ENCODE measurements around the gene ZFPM1. TPM values are rescaled to one million over a fixed set of nuclear protein-coding genes. Genes with fewer than 3 reads are reported as not detected.

The ZFPM1 gene
- total RNA-seq, 1 donor from 2014 or later: 35.0 TPM

DNA sequence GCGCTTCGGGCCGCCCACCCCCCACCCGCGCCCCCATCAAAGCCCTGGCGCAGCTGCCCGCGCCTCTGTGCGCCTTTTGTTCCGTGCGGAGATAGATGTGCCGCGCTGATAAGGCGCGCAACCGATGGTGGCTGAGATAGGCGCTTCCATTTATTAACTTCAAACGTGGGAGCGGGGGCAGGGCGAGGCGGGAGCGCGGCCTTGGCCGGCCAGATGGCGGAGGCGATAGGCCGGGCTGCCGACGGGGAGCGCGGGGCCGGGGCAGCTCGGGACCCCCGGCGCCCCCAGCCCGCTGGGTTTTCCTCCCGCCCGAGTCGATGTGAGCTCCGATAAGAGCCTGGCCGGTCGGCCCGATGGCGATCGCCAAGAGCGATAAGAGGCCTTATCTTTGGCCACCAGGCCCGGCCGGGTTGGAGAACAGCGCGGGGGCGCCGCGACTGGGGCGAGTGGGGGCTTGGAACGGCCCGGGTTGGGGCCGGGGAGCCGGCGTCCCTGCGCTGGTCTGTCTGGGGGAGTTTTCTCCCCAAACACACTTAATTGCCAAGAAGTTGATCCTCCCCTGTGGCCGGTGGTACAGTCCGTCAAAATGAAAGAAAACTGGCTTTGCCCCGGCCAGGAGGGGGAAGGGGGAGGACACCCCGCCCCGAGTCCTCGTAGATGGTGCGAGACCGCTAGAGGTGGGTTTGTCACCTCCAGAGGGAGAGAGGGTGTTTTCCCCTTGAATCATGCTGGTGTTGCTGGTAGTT, 2.7 kb downstream of the ZFPM1 start:
- Mint-ChIP-seq H3K27me3 (no peaks in the 10 kb centered on the region), H3K4me3 (peak overlapping the region; percentile 88), H3K4me1 (peaks cover 58% of the 10 kb centered on the region), H3K9me3 (no peaks in the 10 kb centered on the region), H3K36me3 (ENCODE audit: low read depth) (peaks cover 3% of the 10 kb centered on the region), H3K27ac (peak overlapping the region; percentile 97)
- POLR2A ChIA-PET: interaction anchor here (1.0 to 4.9 kb wide), 6 partner anchors 10 to 78 kb away, joined by 3 to 29 read pairs (median 4); no protein-coding TSS in a partner anchor
- ATAC-seq (ENCODE audit: low read depth) (peak; percentile 33), DNase-seq (peak; percentile 69)
- TF ChIP-seq CTCF (IDR thresholded peaks at IDR 0.05): no peak
- CTCF ChIA-PET: interaction anchor here (0.5 to 0.9 kb wide), 2 partner anchors 16 to 24 kb away, joined by 3 read pairs; no protein-coding TSS in a partner anchor
- intact Hi-C loops (cut with micrococcal nuclease): loop anchor here (1.0 to 10.0 kb wide), 8 partner anchors 115 to 1067 kb away; partner anchors contain the start of genes CDH15, CYBA, SNAI3 and ZC3H18

- TF ChIP-seq CTCF (IDR thresholded peaks at IDR 0.05): no peak
- peak; percentile 63 for DNase-seq
- Mint-ChIP-seq H3K9me3 (no peaks in the 10 kb centered on the region), H3K4me3 (peak overlapping the region; percentile 88), H3K36me3 (ENCODE audit: low read depth) (peaks cover 3% of the 10 kb centered on the region), H3K4me1 (peaks cover 55% of the 10 kb centered on the region), H3K27me3 (no peaks in the 10 kb centered on the region), H3K27ac (peak overlapping the region; percentile 97)
- peak; percentile 13 for ATAC-seq (ENCODE audit: low read depth)
- ChIA-PET POLR2A (interaction anchor here (0.6 to 4.9 kb wide), 18 partner anchors 8 to 677 kb away, joined by 3 to 29 read pairs (median 4); partner anchors contain the start of gene ZC3H18), CTCF (interaction anchor here (0.5 to 0.6 kb wide), 2 partner anchors 10 to 17 kb away, joined by 3 read pairs; no protein-coding TSS in a partner anchor)
- intact Hi-C loops (cut with micrococcal nuclease): loop anchor here (1.0 to 10.0 kb wide), 10 partner anchors 10 to 1068 kb away; partner anchors contain the start of genes CDH15, CYBA, SNAI3 and ZC3H18
Observed at GRCh38 chr16:88456356-88457292, 3.5 kb downstream of the ZFPM1 start.

- Mint-ChIP-seq H3K27ac (no peak overlapping the region), H3K4me1 (peaks cover 60% of the 10 kb centered on the region), H3K4me3 (no peak overlapping the region), H3K36me3 (ENCODE audit: low read depth) (peaks cover 3% of the 10 kb centered on the region), H3K9me3 (no peaks in the 10 kb centered on the region), H3K27me3 (no peaks in the 10 kb centered on the region)
- ATAC-seq (ENCODE audit: low read depth) (no peak), DNase-seq (no peak)
- ChIA-PET POLR2A (interaction anchor here (0.6 to 1.5 kb wide), 2 partner anchors 14 to 51 kb away, joined by 3 to 4 read pairs; no protein-coding TSS in a partner anchor), CTCF (no interaction called here)
- no peak for TF ChIP-seq CTCF (IDR thresholded peaks at IDR 0.05)
- intact Hi-C loops (cut with micrococcal nuclease): loop anchor here (5.0 to 10.0 kb wide), 4 partner anchors 227 to 717 kb away; partner anchors contain the start of genes CDH15 and SNAI3
Observed at GRCh38 chr16:88458039-88458772, 5.1 kb downstream of the ZFPM1 start.

- DNase-seq (no peak), ATAC-seq (ENCODE audit: low read depth) (no peak)
- peak overlapping the region; percentile 30 for H3K27ac Mint-ChIP-seq
- intact Hi-C loops (cut with micrococcal nuclease): loop anchor here (5.0 to 10.0 kb wide), 4 partner anchors 226 to 716 kb away; partner anchors contain the start of genes CDH15 and SNAI3
- no peaks in the 10 kb centered on the region for H3K9me3 Mint-ChIP-seq
- TF ChIP-seq CTCF (IDR thresholded peaks at IDR 0.05): no peak
- no peak overlapping the region for H3K4me3 Mint-ChIP-seq
- CTCF ChIA-PET: no interaction called here
- peaks cover 3% of the 10 kb centered on the region for H3K36me3 Mint-ChIP-seq (ENCODE audit: low read depth)
- peaks cover 66% of the 10 kb centered on the region for H3K4me1 Mint-ChIP-seq
- POLR2A ChIA-PET: interaction anchor here (0.6 kb wide), 1 partner anchor 51 kb away, joined by 3 read pairs; no protein-coding TSS in a partner anchor
- H3K27me3 Mint-ChIP-seq: no peaks in the 10 kb centered on the region
Observed at GRCh38 chr16:88458773-88459235, 5.7 kb downstream of the ZFPM1 start.
